ENCODE results near the gene MMP10.

DNA sequence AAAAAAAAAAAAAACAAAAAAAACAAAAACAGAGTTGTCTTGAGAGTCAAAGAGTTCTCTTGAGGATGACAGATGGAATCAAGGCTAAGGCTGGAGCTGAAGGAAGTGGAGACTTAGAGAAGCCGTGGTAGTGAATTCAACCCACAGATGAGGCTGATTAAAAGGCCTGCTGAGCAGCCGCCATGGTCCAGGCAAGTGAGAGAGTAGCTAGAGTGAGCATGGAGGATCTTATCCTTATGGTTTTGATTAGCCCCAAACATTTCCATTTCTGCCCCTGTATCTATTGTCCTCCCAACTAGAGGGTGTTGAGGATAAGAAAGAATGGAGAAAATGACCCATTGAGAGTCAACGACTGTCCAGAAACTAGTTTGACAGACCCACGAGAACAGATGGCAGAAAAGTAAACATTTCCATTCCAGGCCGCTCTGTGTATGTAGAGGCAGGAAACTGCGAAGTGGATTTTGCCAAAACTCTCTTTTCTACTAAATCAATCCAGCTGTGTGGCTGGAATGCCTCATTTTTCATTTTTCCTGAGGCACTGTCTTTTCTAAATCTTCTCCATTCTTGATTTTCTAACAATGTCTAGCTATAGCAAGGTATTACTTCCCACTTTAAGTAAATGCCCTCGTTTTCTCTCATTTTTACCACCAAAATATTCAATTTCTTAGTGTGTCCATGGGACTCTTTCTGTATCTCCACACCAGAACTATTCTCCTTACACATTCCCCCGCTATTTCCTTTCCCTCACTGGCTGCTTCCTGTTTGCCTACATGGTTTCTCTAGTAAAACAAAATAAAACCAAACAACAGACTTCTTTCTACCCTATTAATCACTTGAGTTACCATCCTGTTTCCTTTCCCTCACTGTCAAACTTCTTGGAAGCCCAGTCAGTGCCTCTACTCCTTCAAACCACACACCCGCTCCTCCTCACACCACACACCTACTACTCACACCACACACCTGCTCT lies 50.3 kb downstream of the MMP10 start:
- no peak for TF ChIP-seq SIN3A (IDR thresholded peaks at IDR 0.05; ENCODE audit: borderline replicate concordance, low read depth, low read length)
- no peak for TF ChIP-seq RXRA (IDR thresholded peaks at IDR 0.05; ENCODE audit: borderline replicate concordance, low read depth)

Data from SK-N-SH (cell line).